Fibroblast of lung (primary cell): ENCODE measurements around the gene CLIC4. TPM values are rescaled to one million over a fixed set of nuclear protein-coding genes. Genes with fewer than 3 reads are reported as not detected.
A peak's percentile ranks its signal among the peaks of the same experiment; 100 is the strongest.
"Not testable (repeated sequence)": the region's sequence is repeated elsewhere in the genome, so short reads cannot be mapped to it uniquely, and the experiment has no call there.

Source experiments
- DNase-seq, 2 donors: peaks; one replicate each; pipeline versions ENCODE4 v3.0.0 to v3.0.0-alpha.2; 2010; ENCODE audit warnings: low read depth in 2 of 2
- H2AFZ ChIP-seq: 2 replicates; pipeline ENCODE4 v1.5.1; 2012; ENCODE audit warnings: low read length, control low read depth, inconsistent platforms
- H3K27ac ChIP-seq: 2 replicates; pipeline ENCODE4 v1.5.1; 2011; ENCODE audit warnings: low read length, control low read depth; ENCODE audit not compliant: insufficient read depth
- H3K27me3 ChIP-seq: 2 replicates; pipeline ENCODE4 v1.5.1; 2011; ENCODE audit warnings: mild to moderate bottlenecking, low read length; ENCODE audit not compliant: control insufficient read depth, insufficient read depth
- H3K36me3 ChIP-seq: 2 replicates; pipeline ENCODE4 v1.5.1; 2011; ENCODE audit warnings: low read length; ENCODE audit not compliant: control insufficient read depth, insufficient read depth
- H3K4me1 ChIP-seq: 2 replicates; pipeline ENCODE4 v1.5.1; 2011; ENCODE audit warnings: low read length; ENCODE audit not compliant: control insufficient read depth, insufficient read depth; ENCODE audit errors: extremely low read depth
- H3K4me2 ChIP-seq: 2 replicates; pipeline ENCODE4 v1.5.1; 2011; ENCODE audit warnings: low read length, control low read depth; ENCODE audit not compliant: insufficient read depth; ENCODE audit errors: extremely low read depth
- H3K4me3 ChIP-seq, 4 experiments: fragments of 200-600 bp in 1 of 4; sonication (generic) in 1 of 4; replicated peaks in 1 of 4; 2 replicates each; pipeline ENCODE4 v1.5.1; 2011 to 2016; ENCODE audit warnings: low read length in 4 of 4, low read depth in 3 of 4, mild to moderate bottlenecking in 3 of 4, control low read depth in 2 of 4, inconsistent platforms in 1 of 4, mixed read lengths in 1 of 4; ENCODE audit not compliant: insufficient read depth in 1 of 4; ENCODE audit errors: control extremely low read depth in 1 of 4
- H3K79me2 ChIP-seq: 2 replicates; pipeline ENCODE4 v1.5.1; 2012; ENCODE audit warnings: mild to moderate bottlenecking, low read length, inconsistent platforms; ENCODE audit not compliant: control insufficient read depth, insufficient read depth
- H3K9ac ChIP-seq: 2 replicates; pipeline ENCODE4 v1.5.1; 2011; ENCODE audit warnings: mild to moderate bottlenecking, low read length, control low read depth; ENCODE audit not compliant: insufficient read depth
- H3K9me3 ChIP-seq: 2 replicates; pipeline ENCODE4 v1.5.1; 2012; ENCODE audit warnings: low read depth, low read length; ENCODE audit not compliant: control insufficient read depth, insufficient read depth
- H4K20me1 ChIP-seq: 2 replicates; pipeline ENCODE4 v1.5.1; 2011; ENCODE audit warnings: low read length; ENCODE audit not compliant: control insufficient read depth, insufficient read depth; ENCODE audit errors: extremely low read depth
- CTCF ChIP-seq, 2 donors: IDR thresholded peaks in 1 of 2; conservative IDR thresholded peaks in 1 of 2; 1 replicate in 1 of 2; 2 replicates in 1 of 2; pipeline ENCODE4 v1.5.1; 2011 to 2012; ENCODE audit warnings: low read length in 2 of 2, control low read depth in 1 of 2, inconsistent platforms in 1 of 2, low read depth in 1 of 2, mild to moderate bottlenecking in 1 of 2
- EZH2 ChIP-seq: IDR thresholded peaks from 2 replicates; pipeline ENCODE4 v1.5.1; 2012; ENCODE audit warnings: low read length, control low read depth, mild to moderate bottlenecking; ENCODE audit errors: missing control alignments
- polyA plus RNA-seq, 2 donors: library from polyadenylated mRNA; depleted of rRNA in 1 of 2; stranded (reverse) in 1 of 2; unstranded in 1 of 2; fragments of >200 nt; gene quantifications; 2 replicates each; pipeline ENCODE4 v1.2.1, GENCODE V29; 2011 to 2012; ENCODE audit warnings: missing spikeins in 1 of 2
- total RNA-seq: library from RNA; depleted of rRNA; stranded (reverse); fragments of >200 nt; gene quantifications from 2 replicates; pipeline ENCODE4 v1.2.1, GENCODE V29; 2014

Gene CLIC4
- total and polyA plus RNA-seq, 2 donors (not counting 1 experiment from before 2014, with no cell fraction given): 368 to 494 TPM

GRCh38 chr1:24779689-24780464 is 34.6 kb downstream of the CLIC4 start:
- Histone ChIP-seq H3K4me3 (no peak overlapping the region), H3K4me2 (no peak overlapping the region), H3K9me3 (no peaks in the 10 kb centered on the region), H3K36me3 (no peaks in the 10 kb centered on the region), H3K9ac (no peak overlapping the region), H4K20me1 (no peaks in the 10 kb centered on the region), H3K27me3 (no peaks in the 10 kb centered on the region), H2AFZ (no peak overlapping the region), H3K4me1 (no peaks in the 10 kb centered on the region), H3K27ac (no peak overlapping the region), H3K79me2 (peaks cover 94% of the 10 kb centered on the region)
- no peak for DNase-seq
- peak in 1 of 2 donors; percentile 21 for TF ChIP-seq CTCF (conservative IDR thresholded peaks at IDR 0.05 in 1 of 2, IDR thresholded peaks at IDR 0.05 in 1 of 2; ENCODE audit: low read depth in 1 of 2, low read length in 2 of 2)
- no peak for TF ChIP-seq EZH2

GRCh38 chr1:24780626-24781025 is 35.4 kb downstream of the CLIC4 start:
- H3K4me3 ChIP-seq, H3K4me2 ChIP-seq, H3K9me3 ChIP-seq, H2AFZ ChIP-seq, H3K27me3 ChIP-seq, H3K9ac ChIP-seq, DNase-seq, H3K36me3 ChIP-seq, H3K27ac ChIP-seq, H4K20me1 ChIP-seq, H3K4me1 ChIP-seq: not testable (repeated sequence)
- peaks cover 93% of the 10 kb centered on the region for H3K79me2 ChIP-seq

GRCh38 chr1:24782689-24783088 is 37.4 kb downstream of the CLIC4 start:
- Histone ChIP-seq H3K9ac (no peak overlapping the region), H3K4me2 (no peak overlapping the region), H4K20me1 (no peaks in the 10 kb centered on the region), H2AFZ (no peak overlapping the region), H3K4me1 (peaks cover 2% of the 10 kb centered on the region), H3K27me3 (no peaks in the 10 kb centered on the region), H3K27ac (no peak overlapping the region), H3K79me2 (peaks cover 86% of the 10 kb centered on the region), H3K4me3 (no peak overlapping the region), H3K9me3 (no peaks in the 10 kb centered on the region), H3K36me3 (no peaks in the 10 kb centered on the region)
- no peak for TF ChIP-seq CTCF (conservative IDR thresholded peaks at IDR 0.05 in 1 of 2, IDR thresholded peaks at IDR 0.05 in 1 of 2; ENCODE audit: low read depth in 1 of 2, low read length in 2 of 2)
- TF ChIP-seq EZH2: no peak
- no peak for DNase-seq
